HepG2 (cell line): Measurements from ENCODE around the gene FRAS1. TPM values are rescaled to one million over a fixed set of nuclear protein-coding genes. Genes with fewer than 3 reads are reported as not detected.
A peak's percentile ranks its signal among the peaks of the same experiment; 100 is the strongest.

ENCODE experiments used
- ARNTL ChIP-seq: sonication (generic); formaldehyde crosslinking; IDR thresholded peaks from 2 replicates; pipeline ENCODE4 v1.4.0; 2020; ENCODE audit warnings: mild to moderate bottlenecking, missing genetic modification reagents
- DPF2 ChIP-seq: sonication (generic); formaldehyde crosslinking; IDR thresholded peaks from 2 replicates; pipeline ENCODE4 v1.4.0; 2020; ENCODE audit warnings: mild to moderate bottlenecking, low read depth, missing genetic modification reagents, borderline replicate concordance
- GTF2F1 ChIP-seq: fragments of 150-350 bp; IDR thresholded peaks from 2 replicates; pipeline ENCODE4 v1.6.1; 2014; ENCODE audit warnings: low read length
- HMG20A ChIP-seq: IDR thresholded peaks from 2 replicates; pipeline ENCODE4 v1.6.1; 2016; ENCODE audit warnings: borderline replicate concordance
- HNF4A ChIP-seq: sonication (generic); formaldehyde crosslinking; IDR thresholded peaks from 2 replicates; pipeline ENCODE4 v1.4.0; 2020; ENCODE audit warnings: missing genetic modification reagents
- RCOR2 ChIP-seq: IDR thresholded peaks from 2 replicates; pipeline ENCODE4 v1.6.1; 2016; ENCODE audit warnings: missing biosample characterization, missing genetic modification reagents
- RFXAP ChIP-seq: sonication (generic); formaldehyde crosslinking; IDR thresholded peaks from 2 replicates; pipeline ENCODE4 v1.4.0; 2020; ENCODE audit warnings: missing genetic modification reagents, borderline replicate concordance
- XBP1 ChIP-seq: sonication (generic); formaldehyde crosslinking; IDR thresholded peaks from 2 replicates; pipeline ENCODE4 v1.5.0; 2020; ENCODE audit warnings: missing genetic modification reagents
- ZBTB14 ChIP-seq: sonication (generic); formaldehyde crosslinking; IDR thresholded peaks from 2 replicates; pipeline ENCODE4 v1.4.0; 2020; ENCODE audit warnings: missing genetic modification reagents
- ZNF12 ChIP-seq: sonication (generic); formaldehyde crosslinking; IDR thresholded peaks from 2 replicates; pipeline ENCODE4 v1.5.0; 2020; ENCODE audit warnings: missing genetic modification reagents
- ZNF350 ChIP-seq: sonication (generic); formaldehyde crosslinking; IDR thresholded peaks from 2 replicates; pipeline ENCODE4 v1.4.0; 2020; ENCODE audit warnings: mild to moderate bottlenecking, low read depth, missing genetic modification reagents, borderline replicate concordance
- ZNF382 ChIP-seq: sonication (generic); formaldehyde crosslinking; IDR thresholded peaks from 2 replicates; pipeline ENCODE4 v1.5.0; 2020; ENCODE audit warnings: missing genetic modification reagents, mild to moderate bottlenecking, borderline replicate concordance
- ZNF652 ChIP-seq: IDR thresholded peaks from 2 replicates; pipeline ENCODE4 v1.6.1; 2016; ENCODE audit warnings: low read depth, borderline replicate concordance
- polyA plus RNA-seq, 8 experiments: library from polyadenylated mRNA; depleted of rRNA in 3 of 8; stranded (reverse) in 7 of 8; unstranded in 1 of 8; fragments of >200 nt; fragmentation: Illumina TruSeq in 4 of 8; extraction: Trizol in 4 of 8; gene quantifications; 2 replicates each; pipeline versions ENCODE4 v1.2.1 to v1.2.3, GENCODE V29; 2011 to 2016; ENCODE audit warnings: low read depth in 4 of 8, missing spikeins in 1 of 8, mixed read lengths in 1 of 8; ENCODE audit not compliant: insufficient read depth in 1 of 8
- total RNA-seq, 5 experiments: library from RNA; depleted of rRNA; stranded (reverse); fragments of >200 nt; fragmentation: Illumina TruSeq; extraction: Trizol; gene quantifications; 2 replicates each; pipeline ENCODE4 v1.2.3, GENCODE V29; 2016; ENCODE audit warnings: low read depth in 1 of 5
- TF ChIP-seq, protein P1 (sequence below): sonication (generic); formaldehyde crosslinking; IDR thresholded peaks from 2 replicates; pipeline ENCODE4 v1.5.0; 2020; ENCODE audit warnings: missing genetic modification reagents
- TF ChIP-seq, protein P2 (sequence below): sonication (generic); formaldehyde crosslinking; IDR thresholded peaks from 2 replicates; pipeline ENCODE4 v1.4.0; 2020; ENCODE audit warnings: missing genetic modification reagents
- TF ChIP-seq, protein P3 (sequence below): IDR thresholded peaks from 2 replicates; pipeline ENCODE4 v1.4.0; 2020; ENCODE audit warnings: mild to moderate bottlenecking, missing genetic modification reagents
- TF ChIP-seq, protein P4 (sequence below): sonication (generic); formaldehyde crosslinking; IDR thresholded peaks from 2 replicates; pipeline ENCODE4 v1.8.0; 2022; ENCODE audit warnings: low read depth, missing genetic modification reagents
- TF ChIP-seq, protein P5 (sequence below): sonication (generic); IDR thresholded peaks from 2 replicates; pipeline ENCODE4 v1.6.1; 2016; ENCODE audit warnings: low read depth, borderline replicate concordance
- TF ChIP-seq, protein P6 (sequence below): IDR thresholded peaks from 2 replicates; pipeline ENCODE4 v1.6.1; 2012; ENCODE audit warnings: inconsistent platforms

The FRAS1 gene
- total and polyA plus RNA-seq, 2 of the 13 experiments (the other 11 are each of a cell fraction or from before 2014, with no cell fraction given): 22.5 to 31.6 TPM

DNA sequence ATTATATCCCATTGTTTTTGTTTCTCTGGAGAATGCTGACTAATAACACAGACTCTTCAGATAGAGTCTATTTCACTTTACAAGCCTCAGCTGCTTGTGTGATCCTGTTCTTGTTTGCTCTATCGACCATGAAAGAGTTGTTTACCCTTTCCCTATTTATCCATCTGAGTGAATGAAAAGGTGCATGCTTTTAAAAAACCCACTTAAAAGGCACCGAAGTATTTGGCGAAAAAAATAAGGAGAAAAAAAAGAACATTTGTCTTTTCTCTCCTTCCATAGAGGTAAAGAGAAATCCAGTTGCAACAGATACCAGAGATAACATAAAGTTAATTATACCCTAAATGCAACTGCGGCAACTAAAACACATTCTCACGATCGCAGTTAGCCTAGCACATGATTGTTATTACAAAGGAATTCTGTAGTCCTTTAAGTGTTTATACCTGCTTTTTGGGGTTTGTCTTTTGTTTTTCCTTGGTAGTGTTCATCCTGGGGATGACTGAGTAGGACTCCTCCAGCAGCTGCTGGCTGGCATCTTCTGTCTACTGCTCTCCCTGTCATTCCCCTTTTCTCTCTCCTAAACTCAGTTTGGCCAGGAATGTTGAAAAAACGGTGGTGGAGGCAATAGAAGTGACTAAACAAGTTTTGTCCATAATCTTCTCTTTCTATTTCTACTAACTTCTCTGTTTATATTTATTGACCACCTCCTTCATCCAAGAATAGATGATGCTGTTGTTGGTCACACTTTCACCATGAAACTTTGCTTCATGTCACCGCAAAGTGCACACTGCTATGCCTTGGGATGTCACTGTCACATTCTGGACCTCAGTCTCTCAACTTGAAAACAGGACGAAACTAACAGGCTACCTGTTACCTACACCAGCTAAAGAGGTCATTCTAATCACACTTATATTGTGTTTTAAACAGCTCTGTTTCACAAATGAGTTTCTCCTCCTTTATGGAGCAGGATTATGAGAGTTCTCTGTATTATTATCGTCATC is 41.9 kb upstream of the FRAS1 start (continued):
- TF ChIP-seq ZBTB14 (CRISPR knock-in tag) (no peak), HMG20A (CRISPR knock-in tag) (peak; percentile 73), RFXAP (no peak), ZNF652 (CRISPR knock-in tag) (peak; percentile 47; the same call in 1 of the 2 replicates), ARNTL (CRISPR knock-in tag) (no peak), ZNF350 (CRISPR knock-in tag) (no peak), ZNF12 (CRISPR knock-in tag) (peak; percentile 54; the same call in 1 of the 2 replicates), XBP1 (no peak), DPF2 (CRISPR knock-in tag) (peak; percentile 78; the same call in 1 of the 2 replicates), ZNF382 (CRISPR knock-in tag) (no peak), HNF4A (CRISPR knock-in tag) (peak; percentile 41; the same call in 1 of the 2 replicates), GTF2F1 (no peak), RCOR2 (no peak)
- TF ChIP-seq, protein P1, sequence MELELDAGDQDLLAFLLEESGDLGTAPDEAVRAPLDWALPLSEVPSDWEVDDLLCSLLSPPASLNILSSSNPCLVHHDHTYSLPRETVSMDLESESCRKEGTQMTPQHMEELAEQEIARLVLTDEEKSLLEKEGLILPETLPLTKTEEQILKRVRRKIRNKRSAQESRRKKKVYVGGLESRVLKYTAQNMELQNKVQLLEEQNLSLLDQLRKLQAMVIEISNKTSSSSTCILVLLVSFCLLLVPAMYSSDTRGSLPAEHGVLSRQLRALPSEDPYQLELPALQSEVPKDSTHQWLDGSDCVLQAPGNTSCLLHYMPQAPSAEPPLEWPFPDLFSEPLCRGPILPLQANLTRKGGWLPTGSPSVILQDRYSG (CRISPR knock-in tag): no peak
- TF ChIP-seq, protein P2, sequence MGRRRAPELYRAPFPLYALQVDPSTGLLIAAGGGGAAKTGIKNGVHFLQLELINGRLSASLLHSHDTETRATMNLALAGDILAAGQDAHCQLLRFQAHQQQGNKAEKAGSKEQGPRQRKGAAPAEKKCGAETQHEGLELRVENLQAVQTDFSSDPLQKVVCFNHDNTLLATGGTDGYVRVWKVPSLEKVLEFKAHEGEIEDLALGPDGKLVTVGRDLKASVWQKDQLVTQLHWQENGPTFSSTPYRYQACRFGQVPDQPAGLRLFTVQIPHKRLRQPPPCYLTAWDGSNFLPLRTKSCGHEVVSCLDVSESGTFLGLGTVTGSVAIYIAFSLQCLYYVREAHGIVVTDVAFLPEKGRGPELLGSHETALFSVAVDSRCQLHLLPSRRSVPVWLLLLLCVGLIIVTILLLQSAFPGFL: no peak
- TF ChIP-seq, protein P3, sequence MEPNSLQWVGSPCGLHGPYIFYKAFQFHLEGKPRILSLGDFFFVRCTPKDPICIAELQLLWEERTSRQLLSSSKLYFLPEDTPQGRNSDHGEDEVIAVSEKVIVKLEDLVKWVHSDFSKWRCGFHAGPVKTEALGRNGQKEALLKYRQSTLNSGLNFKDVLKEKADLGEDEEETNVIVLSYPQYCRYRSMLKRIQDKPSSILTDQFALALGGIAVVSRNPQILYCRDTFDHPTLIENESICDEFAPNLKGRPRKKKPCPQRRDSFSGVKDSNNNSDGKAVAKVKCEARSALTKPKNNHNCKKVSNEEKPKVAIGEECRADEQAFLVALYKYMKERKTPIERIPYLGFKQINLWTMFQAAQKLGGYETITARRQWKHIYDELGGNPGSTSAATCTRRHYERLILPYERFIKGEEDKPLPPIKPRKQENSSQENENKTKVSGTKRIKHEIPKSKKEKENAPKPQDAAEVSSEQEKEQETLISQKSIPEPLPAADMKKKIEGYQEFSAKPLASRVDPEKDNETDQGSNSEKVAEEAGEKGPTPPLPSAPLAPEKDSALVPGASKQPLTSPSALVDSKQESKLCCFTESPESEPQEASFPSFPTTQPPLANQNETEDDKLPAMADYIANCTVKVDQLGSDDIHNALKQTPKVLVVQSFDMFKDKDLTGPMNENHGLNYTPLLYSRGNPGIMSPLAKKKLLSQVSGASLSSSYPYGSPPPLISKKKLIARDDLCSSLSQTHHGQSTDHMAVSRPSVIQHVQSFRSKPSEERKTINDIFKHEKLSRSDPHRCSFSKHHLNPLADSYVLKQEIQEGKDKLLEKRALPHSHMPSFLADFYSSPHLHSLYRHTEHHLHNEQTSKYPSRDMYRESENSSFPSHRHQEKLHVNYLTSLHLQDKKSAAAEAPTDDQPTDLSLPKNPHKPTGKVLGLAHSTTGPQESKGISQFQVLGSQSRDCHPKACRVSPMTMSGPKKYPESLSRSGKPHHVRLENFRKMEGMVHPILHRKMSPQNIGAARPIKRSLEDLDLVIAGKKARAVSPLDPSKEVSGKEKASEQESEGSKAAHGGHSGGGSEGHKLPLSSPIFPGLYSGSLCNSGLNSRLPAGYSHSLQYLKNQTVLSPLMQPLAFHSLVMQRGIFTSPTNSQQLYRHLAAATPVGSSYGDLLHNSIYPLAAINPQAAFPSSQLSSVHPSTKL (CRISPR knock-in tag): peak; percentile 89
- TF ChIP-seq, protein P4, sequence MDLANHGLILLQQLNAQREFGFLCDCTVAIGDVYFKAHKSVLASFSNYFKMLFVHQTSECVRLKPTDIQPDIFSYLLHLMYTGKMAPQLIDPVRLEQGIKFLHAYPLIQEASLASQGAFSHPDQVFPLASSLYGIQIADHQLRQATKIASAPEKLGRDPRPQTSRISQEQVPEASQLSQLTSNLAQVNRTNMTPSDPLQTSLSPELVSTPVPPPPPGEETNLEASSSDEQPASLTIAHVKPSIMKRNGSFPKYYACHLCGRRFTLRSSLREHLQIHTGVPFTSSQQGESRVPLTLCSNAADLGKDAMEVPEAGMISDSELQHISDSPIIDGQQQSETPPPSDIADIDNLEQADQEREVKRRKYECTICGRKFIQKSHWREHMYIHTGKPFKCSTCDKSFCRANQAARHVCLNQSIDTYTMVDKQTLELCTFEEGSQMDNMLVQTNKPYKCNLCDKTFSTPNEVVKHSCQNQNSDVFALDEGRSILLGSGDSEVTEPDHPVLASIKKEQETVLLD (CRISPR knock-in tag): no peak
- TF ChIP-seq, protein P5, sequence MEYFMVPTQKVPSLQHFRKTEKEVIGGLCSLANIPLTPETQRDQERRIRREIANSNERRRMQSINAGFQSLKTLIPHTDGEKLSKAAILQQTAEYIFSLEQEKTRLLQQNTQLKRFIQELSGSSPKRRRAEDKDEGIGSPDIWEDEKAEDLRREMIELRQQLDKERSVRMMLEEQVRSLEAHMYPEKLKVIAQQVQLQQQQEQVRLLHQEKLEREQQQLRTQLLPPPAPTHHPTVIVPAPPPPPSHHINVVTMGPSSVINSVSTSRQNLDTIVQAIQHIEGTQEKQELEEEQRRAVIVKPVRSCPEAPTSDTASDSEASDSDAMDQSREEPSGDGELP: peak; percentile 80
- TF ChIP-seq, protein P6, sequence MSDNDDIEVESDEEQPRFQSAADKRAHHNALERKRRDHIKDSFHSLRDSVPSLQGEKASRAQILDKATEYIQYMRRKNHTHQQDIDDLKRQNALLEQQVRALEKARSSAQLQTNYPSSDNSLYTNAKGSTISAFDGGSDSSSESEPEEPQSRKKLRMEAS: no peak
